C4-2B (cell line): Measurements from ENCODE around the gene AMOTL2.

Experiments
- H3K27ac ChIP-seq: fragments of 450-650 bp; 2 replicates; pipeline ENCODE4 v1.5.1; 2017
- CTCF ChIP-seq: fragments of 450-650 bp; conservative IDR thresholded peaks from 2 replicates; pipeline ENCODE4 v1.5.1; 2017; ENCODE audit warnings: mild to moderate bottlenecking
- ZFX ChIP-seq: fragments of 450-650 bp; IDR thresholded peaks from 2 replicates; pipeline ENCODE4 v1.6.1; 2017

The AMOTL2 gene

GRCh38 chr3:134323966-134324962, 50.0 kb downstream of the AMOTL2 start:
- TF ChIP-seq CTCF (no peak), ZFX (no peak)
- H3K27ac ChIP-seq, result no peak overlapping the region

GRCh38 chr3:134322286-134322685, 52.0 kb downstream of the AMOTL2 start:
- no peak overlapping the region for H3K27ac ChIP-seq
- TF ChIP-seq ZFX (no peak), CTCF (no peak)

GRCh38 chr3:134320749-134321148, 53.5 kb downstream of the AMOTL2 start:
- H3K27ac ChIP-seq, result no peak overlapping the region
- TF ChIP-seq CTCF (no peak), ZFX (no peak)

- no peak overlapping the region for H3K27ac ChIP-seq
- no peak for TF ChIP-seq ZFX
- TF ChIP-seq CTCF, result no peak
Observed at GRCh38 chr3:134319931-134320330, 54.3 kb downstream of the AMOTL2 start.

GRCh38 chr3:134318166-134318565, 56.1 kb downstream of the AMOTL2 start:
- TF ChIP-seq ZFX, result no peak
- no peak for TF ChIP-seq CTCF
- no peak overlapping the region for H3K27ac ChIP-seq

- no peak overlapping the region for H3K27ac ChIP-seq
- TF ChIP-seq CTCF (no peak), ZFX (no peak)
Observed at GRCh38 chr3:134317106-134317947, 56.9 kb downstream of the AMOTL2 start.
